ENCODE data around the gene ZFPM1.

Gene ZFPM1

DNA sequence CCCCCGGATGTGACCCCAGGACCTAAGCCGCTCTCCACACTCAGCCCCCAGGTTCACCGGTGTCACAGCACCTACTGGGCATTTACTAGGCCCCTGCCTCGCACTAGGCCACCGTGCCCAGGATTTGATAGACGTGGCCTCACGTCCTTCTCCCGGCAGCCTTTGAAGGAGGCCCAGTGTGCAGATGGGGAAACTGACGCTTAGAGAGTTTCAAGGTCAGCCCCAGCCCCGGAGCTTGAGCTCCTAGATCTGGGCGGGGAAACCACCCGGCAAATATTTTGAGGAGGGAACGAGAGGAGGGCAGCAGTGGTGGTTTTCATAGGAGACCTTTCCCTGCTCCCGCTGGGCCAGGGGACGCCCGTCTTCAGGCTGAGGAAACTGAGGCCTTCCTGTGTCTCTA, 10.3 kb downstream of the ZFPM1 start:
- no peak overlapping the region for H3K27ac ChIP-seq

DNA sequence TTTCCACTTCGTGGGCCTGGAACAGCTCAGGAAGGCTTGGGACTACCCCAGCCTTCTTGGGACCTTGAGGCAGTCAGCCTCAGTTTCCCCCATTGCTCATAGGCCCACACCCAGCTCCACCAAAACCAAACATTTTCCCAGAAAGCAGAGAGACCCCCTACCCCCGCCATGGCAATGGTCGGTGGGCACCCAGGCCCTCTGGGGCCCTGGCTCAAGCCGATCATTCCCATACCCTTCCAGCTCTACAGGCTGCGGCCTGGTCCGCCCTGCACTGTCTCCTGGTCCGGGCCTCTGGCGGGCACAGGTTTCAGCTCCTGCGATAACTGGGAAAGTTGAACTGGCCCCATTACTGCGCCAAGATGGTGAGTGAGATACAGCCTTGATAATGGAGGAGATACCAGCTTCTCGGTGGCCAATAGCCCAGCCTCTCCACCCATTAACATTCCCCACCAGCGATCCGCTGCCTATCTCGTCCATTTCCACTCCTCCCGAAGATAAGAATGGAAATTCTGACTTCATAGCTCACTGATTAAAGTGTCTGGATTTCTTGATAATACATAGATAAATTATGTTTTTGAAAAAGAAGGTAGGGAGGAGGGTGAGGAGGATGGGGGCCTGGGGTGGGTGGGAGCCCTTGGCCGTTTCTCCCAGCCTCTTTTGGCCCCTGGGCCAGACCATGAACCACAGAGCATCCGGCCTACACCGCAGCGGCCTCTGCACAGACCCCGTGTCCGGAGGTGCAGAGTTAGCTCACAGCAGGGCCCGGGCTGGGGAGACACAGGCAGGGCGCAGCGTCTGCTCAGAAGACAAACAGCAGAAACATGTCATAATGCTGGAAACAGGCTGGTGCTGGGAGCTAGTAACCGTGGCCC, 11.6 kb downstream of the ZFPM1 start:
- no peak overlapping the region for H3K27ac ChIP-seq
- TF ChIP-seq, protein P1, sequence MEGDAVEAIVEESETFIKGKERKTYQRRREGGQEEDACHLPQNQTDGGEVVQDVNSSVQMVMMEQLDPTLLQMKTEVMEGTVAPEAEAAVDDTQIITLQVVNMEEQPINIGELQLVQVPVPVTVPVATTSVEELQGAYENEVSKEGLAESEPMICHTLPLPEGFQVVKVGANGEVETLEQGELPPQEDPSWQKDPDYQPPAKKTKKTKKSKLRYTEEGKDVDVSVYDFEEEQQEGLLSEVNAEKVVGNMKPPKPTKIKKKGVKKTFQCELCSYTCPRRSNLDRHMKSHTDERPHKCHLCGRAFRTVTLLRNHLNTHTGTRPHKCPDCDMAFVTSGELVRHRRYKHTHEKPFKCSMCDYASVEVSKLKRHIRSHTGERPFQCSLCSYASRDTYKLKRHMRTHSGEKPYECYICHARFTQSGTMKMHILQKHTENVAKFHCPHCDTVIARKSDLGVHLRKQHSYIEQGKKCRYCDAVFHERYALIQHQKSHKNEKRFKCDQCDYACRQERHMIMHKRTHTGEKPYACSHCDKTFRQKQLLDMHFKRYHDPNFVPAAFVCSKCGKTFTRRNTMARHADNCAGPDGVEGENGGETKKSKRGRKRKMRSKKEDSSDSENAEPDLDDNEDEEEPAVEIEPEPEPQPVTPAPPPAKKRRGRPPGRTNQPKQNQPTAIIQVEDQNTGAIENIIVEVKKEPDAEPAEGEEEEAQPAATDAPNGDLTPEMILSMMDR (conservative IDR thresholded peaks at IDR 0.05) = no peak
- no peak for TF ChIP-seq ZFX (IDR thresholded peaks at IDR 0.05)

More for the DNA sequence above, 10.3 kb downstream of the ZFPM1 start:
- no peak for TF ChIP-seq ZFX (IDR thresholded peaks at IDR 0.05)
- TF ChIP-seq, protein P1 (conservative IDR thresholded peaks at IDR 0.05) = no peak

DNA sequence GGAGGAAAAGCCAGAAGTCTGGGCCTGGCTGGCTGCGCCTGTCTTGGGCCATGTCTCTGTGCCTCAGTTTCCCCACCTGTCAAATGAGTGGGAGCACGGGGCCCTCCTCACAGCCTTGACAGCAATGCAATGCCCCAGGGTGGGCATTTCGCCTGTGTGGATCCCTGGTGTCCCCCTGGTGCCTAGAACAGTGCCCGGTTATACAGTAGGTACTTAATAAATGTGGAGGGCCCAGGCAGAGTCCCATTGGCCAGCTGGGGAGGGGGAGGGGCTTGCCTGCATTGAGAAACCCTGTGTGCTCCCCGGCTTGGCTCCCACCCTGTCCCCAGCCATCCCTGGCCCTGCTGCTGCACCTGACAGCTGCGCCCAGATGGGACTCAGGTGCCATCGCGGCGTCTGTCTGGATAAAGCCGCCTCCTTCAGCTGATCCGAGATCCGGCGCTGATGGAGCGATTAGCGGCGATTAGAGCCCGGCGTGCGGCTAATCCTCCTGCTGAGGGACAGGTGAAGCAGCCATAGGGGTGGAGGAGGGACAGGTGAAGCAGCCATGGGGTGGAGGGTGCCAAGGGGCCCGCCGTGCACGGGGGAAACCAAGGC, 12.4 kb downstream of the ZFPM1 start:
- no peak overlapping the region for H3K27ac ChIP-seq
- TF ChIP-seq, protein P1 (conservative IDR thresholded peaks at IDR 0.05) = no peak
- no peak for TF ChIP-seq ZFX (IDR thresholded peaks at IDR 0.05)

DNA sequence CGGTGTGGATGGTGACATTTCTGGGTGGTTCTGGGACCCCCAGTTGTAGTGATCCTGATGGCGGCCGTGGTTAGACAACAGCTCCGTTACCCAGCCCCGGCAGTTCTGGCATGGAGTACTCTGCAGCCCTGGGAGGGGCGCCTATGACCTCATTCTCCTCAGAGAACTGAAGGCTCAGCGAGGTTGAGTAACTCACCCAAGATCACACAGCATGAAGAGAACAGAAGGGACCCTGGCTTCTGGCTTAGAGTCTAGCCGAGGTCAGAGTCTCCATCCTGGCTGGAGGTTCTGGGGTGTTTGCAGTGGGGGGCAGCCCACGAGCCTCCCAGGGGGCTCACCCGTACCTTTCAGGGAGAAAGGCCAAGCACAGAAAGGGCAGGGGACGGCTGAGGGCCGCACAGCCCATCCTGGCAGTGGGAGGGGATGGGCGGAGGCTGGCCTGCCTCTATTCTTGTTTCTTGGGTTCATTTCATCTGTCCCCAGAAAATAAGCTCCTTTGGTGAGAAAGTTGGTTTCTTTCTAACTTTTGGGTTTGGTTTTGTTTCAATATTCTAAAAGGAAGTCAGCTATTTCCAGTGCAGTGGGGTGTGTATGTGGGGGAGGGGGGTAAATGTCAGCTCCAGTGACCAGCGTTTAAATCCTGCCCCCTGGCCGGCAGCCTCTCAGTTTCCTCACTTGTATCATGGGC, 13.2 kb downstream of the ZFPM1 start:
- TF ChIP-seq, protein P1 (conservative IDR thresholded peaks at IDR 0.05) = no peak
- TF ChIP-seq ZFX (IDR thresholded peaks at IDR 0.05) = no peak
- H3K27ac ChIP-seq = no peak overlapping the region

DNA sequence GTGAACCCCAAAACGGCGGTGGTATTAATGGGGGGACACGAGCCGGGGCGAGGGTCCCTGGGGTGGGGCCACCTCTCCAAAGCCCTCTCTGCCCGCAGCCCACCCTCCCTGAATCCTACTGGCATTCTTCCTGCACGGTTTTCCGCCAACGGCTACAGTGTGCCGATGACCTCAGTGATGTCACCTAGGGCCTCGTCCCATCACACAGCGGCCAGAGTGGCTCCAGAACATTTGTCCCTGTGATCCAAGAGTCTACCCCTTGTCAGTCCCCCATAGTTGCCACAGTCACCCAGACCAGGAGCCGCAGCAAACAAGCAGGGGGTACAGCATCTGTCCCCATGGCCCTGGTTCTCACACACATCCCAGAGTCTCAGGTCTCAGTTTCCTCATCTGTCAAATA, 13.9 kb downstream of the ZFPM1 start:
- TF ChIP-seq, protein P1 (conservative IDR thresholded peaks at IDR 0.05) = no peak
- TF ChIP-seq ZFX (IDR thresholded peaks at IDR 0.05) = no peak
- H3K27ac ChIP-seq = no peak overlapping the region

DNA sequence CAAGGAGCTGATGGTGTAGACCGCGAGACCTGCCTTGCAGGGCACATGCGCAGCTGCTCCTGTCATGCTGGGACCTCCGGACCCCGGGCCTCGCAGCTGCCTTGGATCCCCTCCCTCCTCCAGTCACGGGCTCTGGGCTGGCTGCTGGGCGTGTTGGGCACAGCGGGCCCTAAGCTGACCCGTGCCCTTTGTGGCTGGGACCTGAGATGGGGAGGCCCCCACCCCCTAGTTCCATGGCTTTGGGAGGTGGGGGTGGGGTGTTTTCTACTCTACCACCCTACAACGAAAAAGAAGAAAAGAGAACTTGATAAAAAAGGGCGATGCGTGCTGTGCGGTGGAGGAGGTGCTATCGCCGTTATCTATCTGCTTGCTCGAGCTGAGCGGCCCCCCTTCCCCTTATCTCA, 14.5 kb downstream of the ZFPM1 start:
- TF ChIP-seq, protein P1 (conservative IDR thresholded peaks at IDR 0.05) = no peak
- TF ChIP-seq ZFX (IDR thresholded peaks at IDR 0.05) = no peak

More for the DNA sequence above, 14.5 kb downstream of the ZFPM1 start:
- H3K27ac ChIP-seq = no peak overlapping the region
